Measurements from ENCODE around the gene IRF9. TPM values are rescaled to one million over a fixed set of nuclear protein-coding genes. Genes with fewer than 3 reads are reported as not detected.

Gene IRF9
- total RNA-seq, 3 donors from 2014 or later: 44.6 to 76.0 (median 54.7) TPM

- Histone ChIP-seq H3K27me3 (no peaks in the 10 kb centered on the region), H3K4me1 (peaks cover 4 to 13% of the 10 kb centered on the region in 2 donors), H3K9me3 (no peaks in the 10 kb centered on the region), H3K27ac (peak overlapping the region; percentile 98 to 99), H3K4me3 (peak overlapping the region; percentile 64 to 74 (median 74)), H3K36me3 (no peaks in the 10 kb centered on the region)
- peak in 1 of 2 donors; percentile 45 for DNase-seq (ENCODE audit: low spot score in 2 of 2)
- TF ChIP-seq POLR2A (IDR thresholded peaks at IDR 0.05): no peak
- no peak for TF ChIP-seq POLR2AphosphoS5 (IDR thresholded peaks at IDR 0.05)
- TF ChIP-seq CTCF (IDR thresholded peaks at IDR 0.05): no peak
- intact Hi-C loops (cut with DNase I; ENCODE audit: low total_unique reads): no loop called here
These were observed 45.5 kb upstream of the IRF9 start for GRCh38 chr14:24115422-24116127.

- H3K36me3 ChIP-seq: no peaks in the 10 kb centered on the region
- peaks cover 4 to 13% of the 10 kb centered on the region in 2 donors for H3K4me1 ChIP-seq
- no peaks in the 10 kb centered on the region for H3K27me3 ChIP-seq
- peak overlapping the region in 1 of 2 donors; percentile 99 for H3K27ac ChIP-seq
- TF ChIP-seq POLR2AphosphoS5 (IDR thresholded peaks at IDR 0.05): no peak
- TF ChIP-seq POLR2A (IDR thresholded peaks at IDR 0.05): no peak
- no peak for TF ChIP-seq CTCF (IDR thresholded peaks at IDR 0.05)
- intact Hi-C loops (cut with DNase I; ENCODE audit: low total_unique reads): no loop called here
- H3K9me3 ChIP-seq: no peaks in the 10 kb centered on the region
- DNase-seq (ENCODE audit: low spot score in 2 of 2): no peak
- peak overlapping the region in 2 of 3 donors; percentile 74 for H3K4me3 ChIP-seq
These were observed 44.8 kb upstream of the IRF9 start for GRCh38 chr14:24116128-24116814.

- H3K27me3 ChIP-seq: no peaks in the 10 kb centered on the region
- intact Hi-C loops (cut with DNase I; ENCODE audit: low total_unique reads): no loop called here
These were observed 43.9 kb upstream of the IRF9 start for GRCh38 chr14:24117179-24117578.

GRCh38 chr14:24119691-24120090 is 41.4 kb upstream of the IRF9 start:
- peak in 1 of 2 donors; percentile 33 for DNase-seq (ENCODE audit: low spot score in 2 of 2)
- no peak overlapping the region for H3K4me3 ChIP-seq
- H3K36me3 ChIP-seq: peaks cover 14% of the 10 kb centered on the region
- H3K9me3 ChIP-seq: no peaks in the 10 kb centered on the region
- no peak for TF ChIP-seq CTCF (IDR thresholded peaks at IDR 0.05)
- TF ChIP-seq POLR2AphosphoS5 (IDR thresholded peaks at IDR 0.05): no peak
- no peak for TF ChIP-seq POLR2A (IDR thresholded peaks at IDR 0.05)
- no peaks in the 10 kb centered on the region for H3K27me3 ChIP-seq
- intact Hi-C loops (cut with DNase I; ENCODE audit: low total_unique reads): loop anchor here (5.0 kb wide), 1 partner anchor 1187 kb away; no protein-coding TSS in a partner anchor
- peaks cover 4 to 13% of the 10 kb centered on the region in 2 donors for H3K4me1 ChIP-seq
- no peak overlapping the region for H3K27ac ChIP-seq

More at GRCh38 chr14:24117179-24117578, 43.9 kb upstream of the IRF9 start:
- no peak for DNase-seq (ENCODE audit: low spot score in 2 of 2)
- Histone ChIP-seq H3K36me3 (no peaks in the 10 kb centered on the region), H3K27ac (no peak overlapping the region), H3K9me3 (no peaks in the 10 kb centered on the region), H3K4me1 (peaks cover 4 to 13% of the 10 kb centered on the region in 2 donors), H3K4me3 (no peak overlapping the region)
- TF ChIP-seq POLR2A (IDR thresholded peaks at IDR 0.05): no peak
- no peak for TF ChIP-seq CTCF (IDR thresholded peaks at IDR 0.05)
- TF ChIP-seq POLR2AphosphoS5 (IDR thresholded peaks at IDR 0.05): no peak

GRCh38 chr14:24121210-24121609 is 39.9 kb upstream of the IRF9 start:
- Histone ChIP-seq H3K36me3 (peaks cover 14% of the 10 kb centered on the region), H3K27ac (no peak overlapping the region), H3K9me3 (no peaks in the 10 kb centered on the region), H3K4me3 (no peak overlapping the region), H3K27me3 (no peaks in the 10 kb centered on the region), H3K4me1 (peaks cover 4 to 7% of the 10 kb centered on the region in 2 donors)
- intact Hi-C loops (cut with DNase I; ENCODE audit: low total_unique reads): loop anchor here (5.0 kb wide), 1 partner anchor 1189 kb away; no protein-coding TSS in a partner anchor
- DNase-seq (ENCODE audit: low spot score in 2 of 2): no peak
- TF ChIP-seq POLR2AphosphoS5 (IDR thresholded peaks at IDR 0.05): no peak
- TF ChIP-seq CTCF (IDR thresholded peaks at IDR 0.05): no peak
- no peak for TF ChIP-seq POLR2A (IDR thresholded peaks at IDR 0.05)

All from breast epithelium (tissue), 4 donors.